Hepatocyte (in vitro differentiated cells): ENCODE results near the gene NELL2.

Experiments
- CTCF ChIP-seq: fragments of 200-600 bp; sonication (generic); IDR thresholded peaks from 2 replicates; pipeline ENCODE4 v1.5.1; 2016; ENCODE audit warnings: antibody characterized with exemption, mild to moderate bottlenecking; ENCODE audit not compliant: poor library complexity
- EZH2 ChIP-seq: fragments of 200-600 bp; sonication (generic); IDR thresholded peaks from 2 replicates; pipeline ENCODE4 v1.6.1; 2016; ENCODE audit warnings: antibody characterized with exemption, mild to moderate bottlenecking, borderline replicate concordance

DNA sequence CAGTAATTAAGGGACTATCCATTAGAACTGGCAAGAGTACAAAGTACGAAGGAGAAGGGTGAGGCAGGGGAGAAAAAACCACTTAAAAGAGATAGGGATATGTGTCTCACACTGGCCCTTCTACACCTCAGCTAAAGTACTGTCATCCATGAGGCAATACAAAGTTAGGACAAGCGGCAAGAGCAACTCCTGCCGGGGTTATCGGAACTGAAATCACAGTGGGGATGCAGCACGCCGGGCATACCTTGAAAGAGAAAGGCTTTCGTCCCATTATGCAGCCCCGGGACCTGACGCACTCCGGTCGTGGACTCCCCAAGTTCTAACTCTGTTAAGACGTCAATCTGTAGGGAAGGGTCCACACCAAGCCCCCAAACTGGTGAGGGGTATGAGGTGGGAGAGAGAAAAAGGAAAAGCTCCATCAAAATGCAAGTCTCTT, 1.1 kb downstream of the NELL2 start:
- TF ChIP-seq CTCF (no peak), EZH2 (no peak)
